Keratinocyte (primary cell): ENCODE data around the gene PITPNC1.

Source experiments
- CTCF ChIP-seq, 3 experiments: IDR thresholded peaks in 1 of 3; conservative IDR thresholded peaks in 1 of 3; optimal IDR thresholded peaks in 1 of 3; 2 replicates in 2 of 3; 3 replicates in 1 of 3; pipeline versions ENCODE3 to v1.5.1; 2011; ENCODE audit warnings: low read length in 3 of 3, mild to moderate bottlenecking in 3 of 3, moderate library complexity in 2 of 3, control low read depth in 1 of 3, inconsistent platforms in 1 of 3; ENCODE audit not compliant: insufficient read depth in 2 of 3; ENCODE audit errors: extremely low read depth in 1 of 3
- EZH2 ChIP-seq: IDR thresholded peaks from one replicate; pipeline ENCODE4 v1.6.1; 2012; ENCODE audit warnings: inconsistent platforms, mild to moderate bottlenecking, low read length, moderate library complexity

- TF ChIP-seq CTCF (optimal IDR thresholded peaks at IDR 0.05 in 1 of 3, IDR thresholded peaks at IDR 0.05 in 1 of 3, conservative IDR thresholded peaks at IDR 0.05 in 1 of 3; ENCODE audit: extremely low read depth in 1 of 3, insufficient read depth in 2 of 3, low read length in 3 of 3) (no peak), EZH2 (no peak)
Observed at GRCh38 chr17:67347826-67348225, 29.3 kb upstream of the PITPNC1 start.
